HCT116 (cell line): Measurements from ENCODE around the gene CHCHD3. TPM values are rescaled to one million over a fixed set of nuclear protein-coding genes. Genes with fewer than 3 reads are reported as not detected.

Source experiments
- ATAC-seq: fragments of 200-7000 bp; cut with Tn5 transposase; 2 replicates; pipeline ENCODE4 v1.9.1; 2020; ENCODE audit warnings: mild to moderate bottlenecking, moderate library complexity
- BruUV-seq: library from RNA; stranded (reverse); fragments of 400-500 nt; replicated peaks from 2 replicates; lab custom pipeline; 2021; lab: Mats Ljungman, UMichigan
- CTCF ChIA-PET: fragments of 300-600 bp; sonication (Branson Sonifier 250); formaldehyde crosslinking; loops from one replicate; lab custom pipeline; 2021; ENCODE audit warnings: antibody characterized with exemption; lab: Charles Lee
- POLR2A ChIA-PET: fragments of 300-600, 350-600 bp; sonication (Branson Sonifier 250); formaldehyde crosslinking; loops from one replicate; lab custom pipeline; 2021; ENCODE audit warnings: antibody characterized with exemption; lab: Charles Lee
- RAD21 ChIA-PET, 2 experiments: fragments of 300-600 bp; sonication (Branson Sonifier 250); formaldehyde crosslinking; loops; one replicate each; lab custom pipeline; 2023; ENCODE audit warnings: low total read pairs in 2 of 2; ENCODE audit not compliant: uncharacterized antibody in 2 of 2, unreplicated experiment in 2 of 2, low non-redundant PET in 1 of 2; lab: Charles Lee
- DNase-seq: peaks from one replicate; pipeline ENCODE4 v3.0.0-alpha.2; 2010; ENCODE audit warnings: low read depth, low spot score
- H2AFZ ChIP-seq: fragments of 200-600 bp; shearing (Covaris generic), sonication (generic); 2 replicates; pipeline ENCODE4 v1.6.1; 2017; ENCODE audit warnings: low read depth, mixed run types, mixed read lengths, antibody characterized with exemption, low read length; ENCODE audit not compliant: poor library complexity, severe bottlenecking
- H3K27ac ChIP-seq: 2 replicates; pipeline ENCODE4 v1.5.1; 2012; ENCODE audit warnings: low read depth, low read length
- H3K27me3 ChIP-seq: fragments of 200-600 bp; sonication (generic); 2 replicates; pipeline ENCODE4 v1.6.1; 2016; ENCODE audit warnings: mixed run types, low read length, mixed read lengths; ENCODE audit not compliant: insufficient read depth
- H3K36me3 ChIP-seq, 2 experiments: fragments of 200-500 bp in 1 of 2; fragments of 200-600 bp in 1 of 2; sonication (Bioruptor generic) in 1 of 2; sonication (generic) in 1 of 2; 2 replicates each; pipeline versions ENCODE4 v1.5.1 to v1.6.1; 2014 to 2016; ENCODE audit warnings: low read length in 2 of 2, inconsistent platforms in 1 of 2, mixed read lengths in 1 of 2, mixed run types in 1 of 2; ENCODE audit not compliant: insufficient read depth in 2 of 2, control insufficient read depth in 1 of 2
- H3K4me1 ChIP-seq, 2 experiments: fragments of 200-600 bp in 1 of 2; sonication (generic) in 1 of 2; 2 replicates each; pipeline versions ENCODE4 v1.5.1 to v1.6.1; 2012 to 2017; ENCODE audit warnings: low read length in 2 of 2, inconsistent platforms in 1 of 2, mild to moderate bottlenecking in 1 of 2, mixed read lengths in 1 of 2, mixed run types in 1 of 2, moderate library complexity in 1 of 2; ENCODE audit not compliant: insufficient read depth in 2 of 2, control insufficient read depth in 1 of 2
- H3K4me2 ChIP-seq: fragments of 200-600 bp; sonication (generic); 2 replicates; pipeline ENCODE4 v1.6.1; 2017; ENCODE audit warnings: mixed run types, low read length, mixed read lengths
- H3K4me3 ChIP-seq, 2 experiments: fragments of 200-600 bp in 1 of 2; sonication (generic) in 1 of 2; replicated peaks in 1 of 2; 2 replicates each; pipeline ENCODE4 v1.5.1; 2011 to 2016; ENCODE audit warnings: low read length in 2 of 2, control low read depth in 1 of 2, low read depth in 1 of 2, mild to moderate bottlenecking in 1 of 2, mixed read lengths in 1 of 2, mixed run types in 1 of 2
- H3K79me2 ChIP-seq: fragments of 200-600 bp; sonication (generic); 2 replicates; pipeline ENCODE4 v1.6.1; 2017; ENCODE audit warnings: mild to moderate bottlenecking, mixed run types, low read length, moderate library complexity, mixed read lengths; ENCODE audit not compliant: insufficient read depth
- H3K9ac ChIP-seq: fragments of 200-600 bp; sonication (generic); 2 replicates; pipeline ENCODE4 v1.6.1; 2016; ENCODE audit warnings: low read length, mixed read lengths
- H3K9me2 ChIP-seq: fragments of 200-600 bp; sonication (generic), shearing (Covaris generic); 2 replicates; pipeline ENCODE4 v1.6.1; 2017; ENCODE audit warnings: mixed run types, mild to moderate bottlenecking, moderate library complexity; ENCODE audit not compliant: insufficient read depth
- H3K9me3 ChIP-seq, 2 experiments: fragments of 200-500 bp in 1 of 2; fragments of 200-600 bp in 1 of 2; sonication (Bioruptor generic) in 1 of 2; sonication (generic) in 1 of 2; 2 replicates each; pipeline ENCODE4 v1.6.1; 2014 to 2017; ENCODE audit warnings: low read length in 2 of 2, mixed read lengths in 2 of 2, inconsistent platforms in 1 of 2, low read depth in 1 of 2, mild to moderate bottlenecking in 1 of 2, mixed run types in 1 of 2, moderate library complexity in 1 of 2; ENCODE audit not compliant: control insufficient read depth in 1 of 2, insufficient read depth in 1 of 2
- H4K20me1 ChIP-seq: fragments of 200-600 bp; sonication (generic), shearing (Covaris generic); 2 replicates; pipeline ENCODE4 v1.6.1; 2017; ENCODE audit warnings: mixed run types, mild to moderate bottlenecking, moderate library complexity; ENCODE audit not compliant: insufficient read depth
- CBX3 ChIP-seq: IDR thresholded peaks from 2 replicates; pipeline ENCODE4 v1.6.1; 2012; ENCODE audit warnings: low read depth
- CEBPB ChIP-seq: IDR thresholded peaks from 2 replicates; pipeline ENCODE4 v1.6.1; 2012; ENCODE audit warnings: low read depth
- EGR1 ChIP-seq: IDR thresholded peaks from 2 replicates; pipeline ENCODE4 v1.6.1; 2012; ENCODE audit warnings: low read depth
- ELF1 ChIP-seq: IDR thresholded peaks from 2 replicates; pipeline ENCODE4 v1.6.1; 2012; ENCODE audit warnings: low read depth, borderline replicate concordance
- EZH2 ChIP-seq: fragments of 200-600 bp; sonication (generic); IDR thresholded peaks from 2 replicates; pipeline ENCODE4 v1.6.1; 2017; ENCODE audit warnings: antibody characterized with exemption, mixed run types
- EZH2phosphoT487 ChIP-seq: fragments of 200-600 bp; IDR thresholded peaks from 2 replicates; pipeline ENCODE4 v1.6.1; 2018; ENCODE audit warnings: antibody characterized with exemption, borderline replicate concordance
- POLR2A ChIP-seq: IDR thresholded peaks from 2 replicates; pipeline ENCODE4 v1.7.0; 2011; ENCODE audit warnings: borderline replicate concordance; ENCODE audit not compliant: insufficient read depth, insufficient read length; ENCODE audit errors: extremely low read depth
- POLR2AphosphoS5 ChIP-seq: IDR thresholded peaks from 2 replicates; pipeline ENCODE4 v1.6.1; 2011; ENCODE audit warnings: mild to moderate bottlenecking, low read depth, low read length, moderate library complexity
- RAD21 ChIP-seq: IDR thresholded peaks from 2 replicates; pipeline ENCODE4 v1.6.1; 2012; ENCODE audit warnings: low read depth, mild to moderate bottlenecking
- SRF ChIP-seq: IDR thresholded peaks from 2 replicates; pipeline ENCODE4 v1.6.1; 2012; ENCODE audit warnings: low read depth
- TCF7L2 ChIP-seq: IDR thresholded peaks from 2 replicates; pipeline ENCODE4 v1.7.0; 2011; ENCODE audit warnings: borderline replicate concordance, inconsistent platforms; ENCODE audit not compliant: insufficient read depth, insufficient read length; ENCODE audit errors: extremely low read depth
- YY1 ChIP-seq: IDR thresholded peaks from 2 replicates; pipeline ENCODE4 v1.6.1; 2011; ENCODE audit warnings: low read length, low read depth, moderate library complexity, mild to moderate bottlenecking; ENCODE audit not compliant: insufficient replicate concordance; ENCODE audit errors: extremely low read depth
- ZFX ChIP-seq: fragments of 450-650 bp; IDR thresholded peaks from 2 replicates; pipeline ENCODE4 v1.6.1; 2017
- ZNF274 ChIP-seq: fragments of 200-500 bp; sonication (Bioruptor generic); IDR thresholded peaks from 2 replicates; pipeline ENCODE4 v1.6.1; 2014; ENCODE audit warnings: mild to moderate bottlenecking, low read depth, low read length, inconsistent platforms
- intact Hi-C: fragments of 100-400 bp; cut with micrococcal nuclease; formaldehyde crosslinking; loops from 2 replicates; pipeline ENCODE4 v1.10.0; 2022
- total RNA-seq: library from RNA; stranded (reverse); gene quantifications from one replicate; pipeline ENCODE4 v1.2.1, GENCODE V29; 2021; ENCODE audit not compliant: unreplicated experiment
- TF ChIP-seq, protein P1 (sequence below): IDR thresholded peaks from 2 replicates; pipeline ENCODE4 v1.6.1; 2012; ENCODE audit warnings: low read depth
- TF ChIP-seq, protein P2 (sequence below): IDR thresholded peaks from 2 replicates; pipeline ENCODE4 v1.6.1; 2012
- TF ChIP-seq, protein P3 (sequence below): IDR thresholded peaks from 2 replicates; pipeline ENCODE4 v1.6.1; 2011; ENCODE audit warnings: mild to moderate bottlenecking, low read length, moderate library complexity; ENCODE audit not compliant: insufficient replicate concordance; ENCODE audit errors: extremely low read depth

CHCHD3 gene
- total RNA-seq, 1 experiment from 2014 or later, result 73.5 TPM

DNA sequence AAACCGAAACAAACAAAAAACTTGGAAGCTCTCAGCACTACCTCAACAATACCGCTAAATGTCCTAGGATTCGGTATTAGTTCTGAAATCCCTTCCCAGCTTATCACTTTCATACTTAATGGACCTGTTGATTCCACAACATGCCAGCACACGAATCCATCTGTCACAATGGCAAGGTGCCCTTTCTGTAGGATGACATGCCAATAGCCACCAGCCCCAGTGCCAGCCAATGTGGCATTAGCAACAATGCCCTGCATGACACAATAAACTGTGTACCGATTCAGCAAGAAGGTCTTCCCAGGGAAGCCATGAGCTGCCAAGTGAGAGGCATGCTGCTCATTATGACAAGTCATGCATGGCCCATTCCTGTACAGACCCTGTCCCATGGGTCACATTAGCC, 35.6 kb upstream of the CHCHD3 start:
- no peaks in the 10 kb centered on the region for H3K9me3 ChIP-seq
- ChIA-PET CTCF (no interaction called here), RAD21 (no interaction called here), POLR2A (no interaction called here)
- no peaks in the 10 kb centered on the region for H3K79me2 ChIP-seq
- no TSS peak for BruUV-seq
- intact Hi-C loops, result no loop called here
- no peaks in the 10 kb centered on the region for H3K9me2 ChIP-seq
- no peaks in the 10 kb centered on the region for H3K4me1 ChIP-seq
- H3K4me3 ChIP-seq, result no peak overlapping the region
- no peak overlapping the region for H2AFZ ChIP-seq
- no peak overlapping the region for H3K27ac ChIP-seq
- ATAC-seq, result no peak
- H3K36me3 ChIP-seq, result no peaks in the 10 kb centered on the region
- TF ChIP-seq, protein P1, sequence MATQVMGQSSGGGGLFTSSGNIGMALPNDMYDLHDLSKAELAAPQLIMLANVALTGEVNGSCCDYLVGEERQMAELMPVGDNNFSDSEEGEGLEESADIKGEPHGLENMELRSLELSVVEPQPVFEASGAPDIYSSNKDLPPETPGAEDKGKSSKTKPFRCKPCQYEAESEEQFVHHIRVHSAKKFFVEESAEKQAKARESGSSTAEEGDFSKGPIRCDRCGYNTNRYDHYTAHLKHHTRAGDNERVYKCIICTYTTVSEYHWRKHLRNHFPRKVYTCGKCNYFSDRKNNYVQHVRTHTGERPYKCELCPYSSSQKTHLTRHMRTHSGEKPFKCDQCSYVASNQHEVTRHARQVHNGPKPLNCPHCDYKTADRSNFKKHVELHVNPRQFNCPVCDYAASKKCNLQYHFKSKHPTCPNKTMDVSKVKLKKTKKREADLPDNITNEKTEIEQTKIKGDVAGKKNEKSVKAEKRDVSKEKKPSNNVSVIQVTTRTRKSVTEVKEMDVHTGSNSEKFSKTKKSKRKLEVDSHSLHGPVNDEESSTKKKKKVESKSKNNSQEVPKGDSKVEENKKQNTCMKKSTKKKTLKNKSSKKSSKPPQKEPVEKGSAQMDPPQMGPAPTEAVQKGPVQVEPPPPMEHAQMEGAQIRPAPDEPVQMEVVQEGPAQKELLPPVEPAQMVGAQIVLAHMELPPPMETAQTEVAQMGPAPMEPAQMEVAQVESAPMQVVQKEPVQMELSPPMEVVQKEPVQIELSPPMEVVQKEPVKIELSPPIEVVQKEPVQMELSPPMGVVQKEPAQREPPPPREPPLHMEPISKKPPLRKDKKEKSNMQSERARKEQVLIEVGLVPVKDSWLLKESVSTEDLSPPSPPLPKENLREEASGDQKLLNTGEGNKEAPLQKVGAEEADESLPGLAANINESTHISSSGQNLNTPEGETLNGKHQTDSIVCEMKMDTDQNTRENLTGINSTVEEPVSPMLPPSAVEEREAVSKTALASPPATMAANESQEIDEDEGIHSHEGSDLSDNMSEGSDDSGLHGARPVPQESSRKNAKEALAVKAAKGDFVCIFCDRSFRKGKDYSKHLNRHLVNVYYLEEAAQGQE, result no peak
- TF ChIP-seq CBX3 (no peak), EZH2phosphoT487 (no peak), POLR2A (no peak), ZNF274 (no peak), CEBPB (no peak), ELF1 (no peak), EZH2 (no peak), TCF7L2 (no peak), RAD21 (no peak), ZFX (no peak), EGR1 (no peak), SRF (no peak), YY1 (no peak), POLR2AphosphoS5 (no peak)
- TF ChIP-seq, protein P2, sequence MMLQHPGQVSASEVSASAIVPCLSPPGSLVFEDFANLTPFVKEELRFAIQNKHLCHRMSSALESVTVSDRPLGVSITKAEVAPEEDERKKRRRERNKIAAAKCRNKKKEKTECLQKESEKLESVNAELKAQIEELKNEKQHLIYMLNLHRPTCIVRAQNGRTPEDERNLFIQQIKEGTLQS, result no peak
- TF ChIP-seq, protein P3, sequence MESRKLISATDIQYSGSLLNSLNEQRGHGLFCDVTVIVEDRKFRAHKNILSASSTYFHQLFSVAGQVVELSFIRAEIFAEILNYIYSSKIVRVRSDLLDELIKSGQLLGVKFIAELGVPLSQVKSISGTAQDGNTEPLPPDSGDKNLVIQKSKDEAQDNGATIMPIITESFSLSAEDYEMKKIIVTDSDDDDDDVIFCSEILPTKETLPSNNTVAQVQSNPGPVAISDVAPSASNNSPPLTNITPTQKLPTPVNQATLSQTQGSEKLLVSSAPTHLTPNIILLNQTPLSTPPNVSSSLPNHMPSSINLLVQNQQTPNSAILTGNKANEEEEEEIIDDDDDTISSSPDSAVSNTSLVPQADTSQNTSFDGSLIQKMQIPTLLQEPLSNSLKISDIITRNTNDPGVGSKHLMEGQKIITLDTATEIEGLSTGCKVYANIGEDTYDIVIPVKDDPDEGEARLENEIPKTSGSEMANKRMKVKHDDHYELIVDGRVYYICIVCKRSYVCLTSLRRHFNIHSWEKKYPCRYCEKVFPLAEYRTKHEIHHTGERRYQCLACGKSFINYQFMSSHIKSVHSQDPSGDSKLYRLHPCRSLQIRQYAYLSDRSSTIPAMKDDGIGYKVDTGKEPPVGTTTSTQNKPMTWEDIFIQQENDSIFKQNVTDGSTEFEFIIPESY, result no peak
- TF ChIP-seq, all 23 proteins: peak for 0
- Histone ChIP-seq H3K9ac (no peak overlapping the region), H3K4me2 (no peak overlapping the region), H4K20me1 (no peaks in the 10 kb centered on the region), H3K27me3 (peaks cover 26% of the 10 kb centered on the region; the same call in 1 of the 2 replicates)
- DNase-seq, result no peak
